HG03521 (cell line): ENCODE results near the gene HID1.
"Not testable (repeated sequence)": the region's sequence is repeated elsewhere in the genome, so short reads cannot be mapped to it uniquely, and the experiment has no call there.

ENCODE experiments used
- ATAC-seq: cut with Tn5 transposase; IDR thresholded peaks from one replicate; pipeline ENCODE4 v1.9.1; 2021; ENCODE audit warnings: mild to moderate bottlenecking, moderate library complexity; ENCODE audit not compliant: unreplicated experiment

Gene HID1

DNA sequence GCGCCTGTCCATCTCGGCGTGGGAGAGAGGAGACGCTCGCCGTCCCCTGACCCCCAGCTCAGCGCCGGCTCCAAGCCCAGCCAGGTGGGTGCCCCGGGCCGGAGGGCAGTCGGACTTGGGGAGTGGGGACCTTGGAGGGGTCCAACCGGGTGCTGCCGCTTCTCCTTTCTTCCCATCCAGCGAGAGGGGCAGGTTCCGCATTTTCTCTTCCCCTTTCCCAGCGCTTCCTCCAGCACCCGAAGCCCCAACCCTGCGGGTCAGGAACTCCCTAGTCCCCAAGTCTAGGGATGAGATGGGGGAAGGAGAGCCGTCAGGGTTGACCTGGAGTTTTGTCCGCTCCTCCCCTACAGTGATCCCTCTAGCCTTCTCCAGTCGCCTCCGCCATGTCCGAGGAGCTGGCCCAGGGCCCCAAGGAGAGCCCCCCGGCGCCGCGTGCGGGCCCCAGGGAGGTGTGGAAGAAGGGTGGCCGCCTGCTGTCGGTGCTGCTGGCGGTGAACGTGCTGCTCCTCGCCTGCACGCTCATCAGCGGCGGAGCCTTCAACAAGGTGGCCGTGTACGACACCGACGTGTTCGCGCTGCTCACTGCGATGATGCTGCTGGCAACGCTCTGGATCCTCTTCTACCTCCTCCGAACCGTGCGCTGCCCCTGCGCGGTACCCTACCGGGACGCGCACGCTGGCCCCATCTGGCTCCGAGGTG is 48.2 kb downstream of the HID1 start, which contains the start of gene OTOP2:
Gene OTOP2, plus strand, starts transcription at position 24 of the 699 bp plus-strand sequence. Its CDS starts 360 bp downstream, at position 384.
- no peak for ATAC-seq

DNA sequence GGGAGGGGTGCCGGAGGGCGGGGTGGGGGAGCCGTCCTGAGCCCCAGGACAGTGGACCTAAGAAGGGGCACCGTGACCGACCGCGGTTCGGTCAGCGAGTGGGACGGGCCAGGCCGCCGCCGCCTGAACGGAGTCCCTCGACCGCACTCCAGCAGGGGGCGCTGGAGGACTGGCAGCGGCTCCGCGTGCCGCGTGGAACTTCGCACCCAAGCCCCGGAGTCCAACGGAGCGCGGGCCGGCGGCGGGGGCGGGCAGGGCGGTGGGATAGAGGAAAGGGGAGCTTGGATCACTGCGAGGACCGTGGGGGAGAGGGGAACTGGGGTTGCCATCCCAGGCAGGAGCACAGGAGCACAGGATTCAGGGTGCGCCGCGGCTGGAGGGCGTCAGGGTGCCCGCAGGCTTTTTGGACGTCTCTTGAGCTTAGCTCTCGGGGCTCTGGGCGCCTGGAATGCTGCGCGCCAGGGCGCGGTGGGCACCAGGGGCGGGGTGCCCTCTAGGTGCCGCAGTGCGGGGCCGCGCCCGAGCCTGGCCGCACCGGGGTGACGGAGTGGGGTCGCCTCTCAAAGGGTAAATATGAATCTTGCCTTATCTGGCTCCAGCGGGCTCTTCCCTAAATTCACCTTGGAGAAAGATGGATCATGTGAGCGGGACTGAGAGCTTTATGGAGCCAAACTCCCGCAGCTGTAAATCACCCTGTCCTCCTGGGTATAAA is 48.9 kb downstream of the HID1 start:
- no peak for ATAC-seq

DNA sequence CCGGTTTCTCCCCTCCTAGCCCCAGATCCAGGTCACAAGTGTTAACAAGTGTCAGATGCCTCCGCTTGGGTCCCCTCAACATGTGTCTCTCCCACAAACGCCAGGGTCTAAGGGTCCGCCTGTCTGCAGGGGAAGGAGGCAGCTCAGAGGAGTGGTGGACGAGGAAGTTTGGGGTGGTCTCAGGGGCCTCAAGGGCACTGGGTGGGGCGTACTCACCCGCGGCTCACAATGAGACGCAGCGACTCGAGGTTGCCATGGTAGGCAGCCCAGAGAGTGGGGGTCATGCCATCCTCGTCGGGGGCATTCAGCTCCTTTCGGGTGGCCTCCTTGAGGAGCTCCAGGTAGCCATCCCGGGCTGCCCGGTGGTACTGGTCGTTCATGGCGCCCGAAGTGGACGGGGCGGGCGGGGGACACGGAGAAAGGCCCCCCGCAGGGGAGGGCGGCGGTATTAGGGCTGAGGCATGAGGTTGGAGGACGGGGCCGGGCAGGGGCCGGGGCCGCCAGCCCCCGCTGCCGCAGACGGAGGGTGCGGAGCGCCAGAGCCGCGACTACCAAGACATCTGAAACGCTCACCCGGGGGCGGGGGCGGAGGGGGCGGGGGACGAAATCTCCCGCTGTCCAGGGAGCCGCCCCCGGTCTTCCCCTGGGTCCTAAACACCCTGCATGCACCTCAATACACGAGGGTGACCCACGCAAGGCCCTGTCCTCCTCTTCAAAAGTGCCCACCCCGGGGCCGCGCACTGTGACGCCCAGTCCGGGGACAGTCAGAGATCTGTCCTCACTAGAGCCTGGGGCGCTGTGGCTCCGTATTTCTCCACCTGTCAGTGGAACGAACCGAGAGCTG is 49.6 kb downstream of the HID1 start, which contains the start of gene USH1G:
Gene USH1G, minus strand, starts transcription at position 562 of the 844 bp plus-strand sequence. Its CDS starts 182 bp downstream, at position 380.
- ATAC-seq, result no peak

DNA sequence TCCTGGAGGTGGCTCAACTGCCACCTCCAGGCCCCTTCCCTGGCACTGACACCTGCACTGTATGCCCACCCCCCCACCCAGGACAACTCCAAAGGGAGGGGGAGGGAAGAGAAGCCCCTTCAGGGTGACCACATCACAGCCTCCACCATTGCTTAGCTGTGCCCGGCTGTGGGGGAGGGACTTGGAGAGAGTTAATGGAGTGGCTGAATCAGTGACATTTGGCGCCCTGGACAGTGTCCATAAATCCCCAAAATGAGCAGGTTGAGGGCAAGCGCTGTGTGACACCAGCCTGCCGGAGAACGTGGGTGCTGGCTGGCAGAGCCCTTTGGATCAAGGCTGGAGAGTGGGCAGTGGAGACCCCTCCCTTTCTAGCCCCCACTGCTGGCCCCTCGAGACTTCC is 50.4 kb downstream of the HID1 start:
- no peak for ATAC-seq

DNA sequence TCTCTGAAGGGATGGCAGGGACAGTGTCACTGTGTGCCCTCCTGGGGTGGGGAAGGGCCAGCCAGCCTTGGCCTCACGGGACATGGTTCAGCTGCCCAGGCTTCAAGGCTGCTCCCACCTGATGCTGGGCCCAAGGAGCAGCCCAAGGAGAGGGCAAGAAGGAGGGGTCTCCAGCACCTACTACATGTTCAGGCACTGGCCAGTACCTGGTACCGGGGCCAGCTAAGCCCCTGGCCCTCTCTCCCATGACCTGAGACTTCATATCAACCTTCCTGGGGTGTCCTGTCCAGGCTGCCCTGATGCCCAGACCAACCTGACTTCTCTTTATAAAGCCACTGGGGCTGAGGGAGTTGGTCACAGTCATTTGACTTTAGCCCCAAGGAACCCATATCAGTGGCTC is 50.8 kb downstream of the HID1 start:
- ATAC-seq, result no peak

DNA sequence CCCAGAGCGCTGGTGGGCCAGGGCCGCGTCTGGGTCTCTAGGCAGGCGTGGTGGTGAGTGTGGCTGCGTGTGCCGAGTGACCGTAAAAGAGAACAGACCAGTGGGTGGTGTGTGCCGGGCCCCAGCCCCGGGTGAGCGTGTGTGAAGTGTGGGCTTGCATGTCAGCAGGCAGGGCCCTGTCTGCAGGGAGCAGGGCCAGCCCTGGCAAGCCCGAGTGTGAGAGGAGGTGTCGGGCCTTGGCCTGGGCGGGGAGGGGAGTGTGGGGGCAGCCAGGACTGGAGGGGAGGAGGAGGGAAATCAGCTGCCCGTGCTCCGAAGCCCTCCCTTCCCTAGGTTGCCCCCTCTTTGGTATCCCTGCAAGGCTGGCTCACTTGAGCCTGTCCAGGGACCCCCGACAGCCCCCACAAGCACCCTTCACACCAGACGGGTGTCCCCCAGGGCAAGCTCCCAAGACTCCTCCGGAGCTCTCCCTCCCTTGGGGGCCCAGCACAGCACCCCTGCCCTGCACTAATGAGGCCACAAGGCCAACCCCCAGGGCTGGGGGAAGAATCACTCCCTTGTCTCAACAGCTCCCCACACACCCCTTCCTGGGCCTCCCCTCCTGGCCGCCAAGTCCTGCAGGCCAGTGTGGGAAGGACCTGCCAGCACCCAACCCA is 51.4 kb downstream of the HID1 start:
- no peak for ATAC-seq

DNA sequence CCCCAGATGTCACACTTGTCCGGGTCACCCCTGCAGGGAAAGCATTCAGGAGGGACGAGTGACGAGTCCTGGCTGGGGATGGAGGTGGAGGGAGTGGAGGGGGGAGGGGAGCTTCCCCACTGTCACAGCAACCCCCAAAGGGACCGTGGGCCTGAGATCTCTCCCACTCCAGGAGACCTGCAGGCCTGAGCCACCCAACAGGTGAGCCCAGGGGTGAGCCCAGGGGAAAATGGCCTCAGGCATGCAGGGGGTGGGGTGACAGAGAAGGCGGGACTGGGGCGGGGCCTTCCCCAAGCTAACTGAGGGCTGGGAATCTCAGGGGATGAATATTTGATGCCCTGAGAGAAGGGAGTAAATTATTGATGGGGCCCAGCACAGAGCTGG is 51.9 kb downstream of the HID1 start:
- ATAC-seq, result no peak

DNA sequence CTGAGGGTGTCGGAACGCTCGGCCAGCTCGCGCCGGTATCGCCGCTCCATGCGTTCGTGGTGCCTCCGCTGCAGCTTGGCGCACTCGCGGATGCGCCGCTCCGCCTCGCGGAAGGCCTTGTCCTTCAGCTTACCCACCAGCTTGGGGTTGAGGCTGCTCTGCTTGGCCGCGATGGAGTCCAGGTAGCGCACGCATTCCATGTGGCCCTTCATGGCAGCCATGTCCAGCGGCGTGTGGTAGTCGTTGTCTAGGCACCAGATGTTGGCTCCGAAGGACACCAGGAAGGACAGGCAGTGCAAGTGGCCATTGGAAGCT is 52.3 kb downstream of the HID1 start:
- no peak for ATAC-seq

DNA sequence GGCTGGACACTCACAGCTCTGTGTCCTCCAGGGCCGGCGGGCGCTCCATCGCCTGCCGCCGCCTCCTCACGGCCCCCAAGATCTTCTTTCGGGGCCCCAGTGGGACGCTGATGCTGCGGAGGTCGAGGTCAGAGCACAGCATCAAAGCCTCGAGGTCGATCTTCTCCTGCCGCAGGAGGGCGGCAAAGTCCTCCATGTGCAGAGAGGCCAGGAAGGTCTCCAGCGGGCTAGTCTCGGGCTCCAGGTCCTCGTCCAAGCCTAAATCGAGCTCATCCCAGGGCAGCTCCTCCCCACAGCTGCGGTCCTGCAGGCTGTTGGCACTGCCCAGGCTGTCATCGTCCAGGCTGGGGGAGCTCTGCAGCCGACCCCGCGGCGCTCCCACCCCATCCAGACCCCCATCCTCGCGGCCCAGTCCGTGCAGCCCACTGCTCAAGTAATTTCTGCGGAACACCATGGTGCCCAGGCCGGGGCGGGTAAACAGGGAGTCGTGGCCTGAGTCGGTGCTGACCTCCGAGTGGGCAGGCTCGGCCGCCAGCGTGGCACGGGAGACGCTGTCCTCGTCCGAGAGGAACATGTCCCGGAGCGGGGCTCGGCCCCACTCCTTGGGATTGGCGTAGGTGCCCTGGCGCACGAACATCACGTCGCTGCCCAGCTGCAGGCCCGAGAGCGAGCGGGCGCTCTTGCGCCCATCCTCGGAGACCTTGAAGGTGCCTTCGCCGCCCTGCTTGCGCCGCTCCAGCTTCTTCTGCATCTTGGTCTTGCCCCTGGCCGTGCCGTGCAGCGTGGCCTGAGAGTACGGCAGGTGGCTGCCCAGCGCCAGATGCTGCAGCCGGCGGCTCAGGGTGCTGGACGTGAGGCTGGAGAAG is 52.9 kb downstream of the HID1 start:
- no peak for ATAC-seq

DNA sequence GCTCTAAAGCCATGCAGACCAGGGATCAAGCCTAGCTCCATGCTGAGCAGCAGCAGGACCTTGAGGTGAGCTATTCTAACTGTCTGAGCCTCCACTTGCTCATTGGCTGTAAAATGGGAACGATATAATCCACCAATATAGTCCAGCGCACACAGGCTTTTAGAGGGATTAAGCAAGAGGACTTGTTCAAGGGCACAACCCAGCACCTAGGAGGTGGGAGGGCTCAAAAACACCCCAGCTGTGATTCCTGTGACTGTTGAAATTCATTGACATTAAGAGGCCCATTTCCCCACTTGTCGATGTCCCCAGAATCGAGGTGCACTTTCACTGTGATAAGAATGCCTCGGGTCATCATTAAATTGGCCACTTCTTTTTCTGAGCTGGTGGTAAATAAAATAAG is 53.7 kb downstream of the HID1 start:
- no peak for ATAC-seq

DNA sequence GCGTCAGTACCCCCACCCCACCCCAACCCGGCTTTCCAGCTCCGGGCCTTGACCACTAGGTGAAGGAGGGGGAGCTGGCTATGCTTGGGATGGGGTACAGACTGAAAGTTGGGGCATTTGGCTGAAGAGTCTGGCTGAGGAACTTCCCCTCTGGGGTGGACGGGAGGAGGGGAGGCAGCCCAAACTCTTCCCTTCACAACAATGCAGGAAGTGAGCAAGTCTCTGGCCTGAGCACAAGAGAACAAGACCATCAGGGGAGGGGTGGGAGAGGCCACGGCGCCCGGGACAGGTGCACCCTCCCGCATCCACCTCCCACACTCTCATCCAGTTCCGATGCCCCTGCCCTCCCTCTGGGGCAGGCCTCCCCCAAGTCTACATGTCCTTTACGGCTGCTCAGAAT is 55.1 kb downstream of the HID1 start:
- no peak for ATAC-seq

DNA sequence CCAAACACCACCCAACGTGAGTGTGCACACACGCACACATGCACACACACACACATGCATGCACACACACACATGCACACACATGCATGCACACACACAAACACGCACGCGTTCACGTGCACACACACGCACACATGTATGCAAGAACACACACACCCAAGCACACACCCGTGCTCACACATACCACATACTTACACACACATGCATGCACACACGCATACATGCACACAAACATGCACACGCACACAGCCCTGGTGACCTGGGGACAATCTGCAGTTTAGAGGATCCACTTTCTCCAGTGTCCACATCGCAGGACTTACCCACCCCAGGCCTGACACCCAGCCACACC is 55.7 kb downstream of the HID1 start:
- no peak for ATAC-seq

DNA sequence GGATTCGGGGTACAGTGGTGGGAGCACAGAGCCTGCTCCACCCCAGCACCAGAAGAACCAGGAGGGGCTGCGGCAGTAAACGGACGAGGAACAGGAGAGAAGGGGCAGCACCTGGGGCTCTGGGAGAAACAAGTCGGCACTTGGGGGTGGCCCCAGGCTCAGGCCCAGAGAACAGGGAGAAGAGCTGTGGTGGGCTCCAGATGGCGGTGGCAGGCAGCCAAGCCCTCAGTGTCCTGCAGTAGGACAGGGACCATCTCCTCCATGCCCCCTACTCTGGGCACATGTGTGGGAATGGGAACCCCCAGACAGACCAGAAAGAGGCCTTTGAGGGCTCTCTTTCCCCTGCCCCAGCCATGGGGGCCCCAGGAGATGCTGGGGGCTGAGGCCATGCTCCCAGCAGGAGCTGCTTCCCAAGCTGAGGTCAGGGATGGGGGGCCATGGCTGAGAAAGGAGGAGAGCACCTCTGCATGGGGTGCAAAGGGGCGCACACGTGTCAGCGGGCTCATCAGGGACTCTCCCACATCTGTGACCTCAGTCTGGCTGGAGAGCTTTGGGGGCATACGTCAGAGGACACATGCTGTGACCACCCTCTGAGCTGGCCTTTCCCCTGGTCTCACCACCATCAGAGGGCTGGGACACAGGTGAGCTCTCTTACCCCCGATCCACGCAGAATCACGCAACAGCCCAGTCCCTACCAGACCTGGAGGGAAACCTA is 56.3 kb downstream of the HID1 start:
- ATAC-seq, result no peak

DNA sequence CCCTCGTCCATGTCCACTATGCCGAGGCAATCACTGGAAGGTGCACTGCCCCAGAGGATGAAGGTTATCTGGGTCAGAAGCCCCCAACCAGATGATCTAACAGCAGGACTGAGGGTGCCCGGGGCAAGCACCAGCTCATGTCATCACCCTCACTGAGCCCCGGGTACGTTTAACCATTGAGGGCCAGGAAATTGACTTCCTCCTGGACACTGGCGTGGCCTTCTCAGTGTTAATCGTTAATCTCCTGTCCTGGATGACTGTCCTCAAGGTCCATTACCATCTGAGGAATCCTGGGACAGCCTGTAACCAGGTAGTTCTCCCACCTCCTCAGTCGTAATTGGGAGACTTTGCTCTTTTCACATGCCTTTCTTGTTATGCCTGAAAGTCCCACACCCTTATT is 61.1 kb downstream of the HID1 start:
- ATAC-seq, result not testable (repeated sequence)

DNA sequence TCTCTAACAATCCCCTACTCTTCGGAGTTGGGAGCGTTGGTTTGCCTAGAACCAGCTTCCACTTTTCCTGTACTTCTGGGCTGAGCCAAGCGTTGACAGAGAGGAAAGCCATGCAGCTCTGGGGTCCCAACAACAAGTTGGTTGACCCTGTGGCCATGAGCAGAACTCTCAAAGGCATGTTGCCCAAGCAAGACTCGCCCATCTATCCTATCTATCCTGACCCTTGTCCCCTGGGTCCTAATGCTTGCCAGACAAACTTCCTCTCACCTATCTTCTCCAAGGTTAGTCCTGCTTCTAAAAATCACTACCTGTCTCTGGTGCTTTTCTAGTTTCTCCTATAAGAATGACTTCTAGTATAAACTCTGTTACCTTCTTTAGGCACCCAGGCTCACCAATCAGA is 63.5 kb downstream of the HID1 start:
- ATAC-seq, result not testable (repeated sequence)

DNA sequence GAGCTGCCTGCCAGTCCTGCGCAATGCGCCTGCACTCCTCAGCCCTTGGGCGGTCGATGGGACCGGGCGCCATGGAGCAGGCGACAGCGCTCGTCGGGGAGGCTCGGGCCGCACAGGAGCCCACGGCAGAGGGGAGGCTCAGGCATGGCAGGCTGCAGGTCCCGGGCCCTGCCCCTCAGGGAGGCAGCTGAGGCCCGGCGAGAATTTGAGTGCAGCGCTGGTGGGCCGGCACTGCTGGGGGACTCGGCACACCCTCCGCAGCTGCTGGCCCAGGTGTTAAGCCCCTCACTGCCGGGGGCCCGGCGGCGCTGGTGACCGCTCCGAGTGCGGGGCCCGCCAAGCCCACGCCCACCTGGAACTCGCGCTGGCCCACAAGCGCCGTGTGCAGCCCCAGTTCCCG is 65.5 kb downstream of the HID1 start:
- no peak for ATAC-seq

DNA sequence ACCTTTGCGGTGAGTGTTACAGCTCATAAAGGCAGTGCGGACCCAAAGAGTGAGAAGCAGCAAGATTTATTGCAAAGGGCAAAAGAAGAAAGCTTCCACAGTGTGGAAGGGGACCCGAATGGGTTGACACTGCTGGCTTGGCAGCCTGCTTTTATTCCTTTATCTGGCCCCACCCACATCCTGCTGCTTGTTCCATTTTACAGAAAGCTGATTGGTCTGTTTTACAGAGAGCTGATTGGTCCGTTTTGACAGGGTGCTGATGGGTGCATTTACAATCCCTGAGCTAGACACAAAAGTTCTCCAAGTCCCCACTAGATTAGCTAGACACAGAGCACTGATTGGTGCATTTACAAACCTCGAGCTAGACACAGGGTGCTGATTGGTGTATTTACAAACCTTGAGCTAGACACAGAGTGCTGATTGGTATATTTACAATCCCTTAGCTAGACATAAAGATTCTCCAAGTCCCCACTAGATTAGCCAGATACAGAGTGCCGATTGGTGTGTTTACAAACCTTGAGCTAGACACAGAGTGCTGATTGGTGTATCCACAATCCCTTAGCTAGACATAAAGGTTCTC is 66.3 kb downstream of the HID1 start:
- ATAC-seq, result not testable (repeated sequence)

DNA sequence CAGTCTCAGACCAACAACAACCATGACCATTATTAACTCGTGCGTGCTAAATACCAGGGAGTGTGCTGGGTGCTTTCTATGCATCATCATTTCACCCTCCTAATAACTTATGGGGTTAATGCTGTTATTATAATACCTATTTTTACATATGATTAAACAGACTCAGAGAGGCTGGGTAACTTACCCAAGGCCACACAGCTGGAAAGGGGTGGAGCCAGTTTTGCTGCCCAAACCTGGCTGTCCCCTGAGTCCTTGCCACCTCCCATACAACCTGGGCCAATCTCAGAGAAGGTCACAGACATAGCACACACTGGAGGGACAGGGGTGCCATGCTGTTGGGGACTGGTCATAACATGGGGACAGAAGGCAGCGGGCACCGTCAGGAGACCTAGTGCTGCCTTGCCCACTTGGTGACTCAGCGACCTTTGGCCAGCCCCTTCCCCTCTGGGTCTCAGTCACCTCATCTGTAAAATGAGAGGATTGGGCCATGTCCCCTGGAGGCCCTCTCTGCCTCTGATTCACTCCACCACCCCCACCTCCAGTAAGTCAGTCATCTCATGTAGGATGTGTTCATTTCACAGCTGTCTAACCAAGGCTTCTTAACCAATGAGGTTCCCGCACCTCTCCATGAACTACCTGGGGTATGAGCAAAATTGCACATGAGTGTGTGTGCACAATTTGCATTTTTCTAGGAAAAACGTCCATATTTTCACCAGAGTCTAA is 67.7 kb downstream of the HID1 start:
- no peak for ATAC-seq

DNA sequence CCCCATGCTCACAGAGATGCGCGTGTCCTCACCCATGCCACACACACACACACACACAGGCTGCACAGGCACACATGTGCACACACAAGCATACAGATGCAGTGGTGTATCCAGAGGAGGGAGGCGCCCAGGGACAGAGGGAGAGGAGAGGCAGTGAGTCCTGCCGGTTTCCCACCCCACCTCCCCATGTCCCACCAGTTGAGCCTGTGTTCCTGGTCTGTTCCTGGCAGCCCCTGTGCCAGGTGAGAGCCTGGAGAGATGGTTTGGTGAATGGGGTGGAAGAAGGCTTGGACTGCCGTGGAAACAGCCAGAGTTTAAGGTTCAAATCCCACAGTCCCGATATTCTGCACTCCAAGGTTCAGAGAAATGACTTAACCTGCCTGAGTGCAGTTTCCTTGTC is 68.9 kb downstream of the HID1 start:
- no peak for ATAC-seq
